OCI-LY7 (cell line): ENCODE measurements around the gene TMEM119.

ENCODE experiments used
- CTCF ChIP-seq: fragments of 200-600 bp; sonication (generic); conservative IDR thresholded peaks from 2 replicates; pipeline ENCODE4 v1.5.1; 2014; ENCODE audit warnings: mild to moderate bottlenecking, antibody characterized with exemption, low read length, moderate library complexity, mixed read lengths
- EZH2phosphoT487 ChIP-seq: fragments of 200-600 bp; sonication (generic); IDR thresholded peaks from 2 replicates; pipeline ENCODE4 v1.6.1; 2018; ENCODE audit warnings: low read depth, borderline replicate concordance, mild to moderate bottlenecking, mixed run types, antibody characterized with exemption, low read length, moderate library complexity, mixed read lengths

- TF ChIP-seq CTCF (no peak), EZH2phosphoT487 (no peak)
These were observed 37.6 kb downstream of the TMEM119 start for GRCh38 chr12:108560321-108560721.
